HepG2 (cell line): ENCODE measurements around the gene HNRNPF. TPM values are rescaled to one million over a fixed set of nuclear protein-coding genes. Genes with fewer than 3 reads are reported as not detected.

Source experiments
- ARHGAP35 ChIP-seq: sonication (generic); formaldehyde crosslinking; IDR thresholded peaks from 2 replicates; pipeline ENCODE4 v1.9.0; 2022; ENCODE audit warnings: mild to moderate bottlenecking, inconsistent platforms, moderate library complexity, missing genetic modification reagents, borderline replicate concordance
- ATF7 ChIP-seq, 2 experiments: fragments of 450-650 bp in 1 of 2; sonication (generic) in 1 of 2; formaldehyde crosslinking in 1 of 2; IDR thresholded peaks; 2 replicates each; pipeline versions ENCODE4 v1.4.0 to v1.6.1; 2016 to 2020; ENCODE audit warnings: antibody characterized with exemption in 1 of 2, mild to moderate bottlenecking in 1 of 2, missing genetic modification reagents in 1 of 2
- BCLAF1 ChIP-seq: fragments of 450-650 bp; IDR thresholded peaks from 2 replicates; pipeline ENCODE4 v1.6.1; 2017; ENCODE audit warnings: mild to moderate bottlenecking
- BRD4 ChIP-seq: sonication (generic); formaldehyde crosslinking; IDR thresholded peaks from 2 replicates; pipeline ENCODE4 v1.4.0; 2020; ENCODE audit warnings: missing genetic modification reagents
- DNMT3B ChIP-seq: conservative IDR thresholded peaks from 2 replicates; pipeline ENCODE4 v1.6.1; 2016; ENCODE audit warnings: missing biosample characterization, control low read depth
- ETV6 ChIP-seq: sonication (generic); formaldehyde crosslinking; conservative IDR thresholded peaks from 2 replicates; pipeline ENCODE4 v1.4.0; 2020; ENCODE audit warnings: missing genetic modification reagents
- FLYWCH1 ChIP-seq: sonication (generic); formaldehyde crosslinking; IDR thresholded peaks from 2 replicates; pipeline ENCODE4 v1.8.1; 2023; ENCODE audit warnings: mild to moderate bottlenecking, missing genetic modification reagents
- FOSL2 ChIP-seq: sonication (generic); formaldehyde crosslinking; IDR thresholded peaks from 2 replicates; pipeline ENCODE4 v1.4.0; 2020; ENCODE audit warnings: missing genetic modification reagents
- GATAD2A ChIP-seq: IDR thresholded peaks from 2 replicates; pipeline ENCODE4 v1.6.1; 2016
- HNRNPUL1 ChIP-seq: fragments of 200-400 bp; formaldehyde crosslinking; IDR thresholded peaks from 2 replicates; pipeline ENCODE4 v1.6.1; 2017; ENCODE audit warnings: low read depth, mild to moderate bottlenecking, low read length, moderate library complexity
- HOXA5 ChIP-seq: sonication (generic); formaldehyde crosslinking; IDR thresholded peaks from 2 replicates; pipeline ENCODE4 v1.4.0; 2020; ENCODE audit warnings: missing genetic modification reagents
- HOXA7 ChIP-seq: sonication (generic); formaldehyde crosslinking; IDR thresholded peaks from 2 replicates; pipeline ENCODE4 v1.8.1; 2022; ENCODE audit warnings: mild to moderate bottlenecking, missing genetic modification reagents, moderate library complexity
- NCOA5 ChIP-seq: sonication (generic); formaldehyde crosslinking; IDR thresholded peaks from 2 replicates; pipeline ENCODE4 v1.4.0; 2020; ENCODE audit warnings: missing genetic modification reagents
- PCBP2 ChIP-seq: fragments of 200-400 bp; formaldehyde crosslinking; optimal IDR thresholded peaks from 2 replicates; pipeline ENCODE3; 2018; ENCODE audit warnings: low read length, low read depth; ENCODE audit not compliant: poor library complexity, severe bottlenecking
- SATB2 ChIP-seq: sonication (generic); formaldehyde crosslinking; IDR thresholded peaks from 2 replicates; pipeline ENCODE4 v1.5.0; 2020; ENCODE audit warnings: missing genetic modification reagents
- SMAD9 ChIP-seq: sonication (generic); formaldehyde crosslinking; IDR thresholded peaks from 2 replicates; pipeline ENCODE4 v1.5.1; 2020; ENCODE audit warnings: mild to moderate bottlenecking, missing genetic modification reagents
- TEF ChIP-seq: sonication (generic); formaldehyde crosslinking; IDR thresholded peaks from 2 replicates; pipeline ENCODE4 v1.5.0; 2020; ENCODE audit warnings: missing genetic modification reagents
- TFDP1 ChIP-seq: IDR thresholded peaks from 2 replicates; pipeline ENCODE4 v1.6.1; 2016; ENCODE audit warnings: missing compliant biosample characterization, missing genetic modification reagents, borderline replicate concordance
- ZBTB7B ChIP-seq: sonication (generic); formaldehyde crosslinking; IDR thresholded peaks from 2 replicates; pipeline ENCODE4 v1.4.0; 2020; ENCODE audit warnings: missing genetic modification reagents
- ZFP1 ChIP-seq: IDR thresholded peaks from 2 replicates; pipeline ENCODE4 v1.6.1; 2016
- ZKSCAN1 ChIP-seq: fragments of 150-350 bp; IDR thresholded peaks from 2 replicates; pipeline ENCODE4 v1.6.1; 2014; ENCODE audit warnings: low read length
- ZNF18 ChIP-seq: sonication (generic); formaldehyde crosslinking; IDR thresholded peaks from 2 replicates; pipeline ENCODE4 v1.8.0; 2022; ENCODE audit warnings: mild to moderate bottlenecking, missing genetic modification reagents; ENCODE audit not compliant: insufficient replicate concordance
- ZNF251 ChIP-seq: sonication (generic); formaldehyde crosslinking; IDR thresholded peaks from 2 replicates; pipeline ENCODE4 v1.9.0; 2021; ENCODE audit warnings: mild to moderate bottlenecking, missing genetic modification reagents
- ZNF337 ChIP-seq: sonication (generic); formaldehyde crosslinking; IDR thresholded peaks from 2 replicates; pipeline ENCODE4 v1.5.1; 2020; ENCODE audit warnings: missing genetic modification reagents, low read depth, mild to moderate bottlenecking, borderline replicate concordance
- ZNF431 ChIP-seq: sonication (generic); formaldehyde crosslinking; IDR thresholded peaks from 2 replicates; pipeline ENCODE4 v1.9.0; 2022; ENCODE audit warnings: missing genetic modification reagents, low read depth, mild to moderate bottlenecking, borderline replicate concordance
- ZNF468 ChIP-seq: sonication (generic); formaldehyde crosslinking; IDR thresholded peaks from 2 replicates; pipeline ENCODE4 v1.8.0; 2022; ENCODE audit warnings: mild to moderate bottlenecking, moderate library complexity, missing genetic modification reagents
- ZNF629 ChIP-seq: sonication (generic); formaldehyde crosslinking; conservative IDR thresholded peaks from 2 replicates; pipeline ENCODE4 v1.5.0; 2020; ENCODE audit warnings: missing genetic modification reagents
- ZZZ3 ChIP-seq: sonication (generic); formaldehyde crosslinking; IDR thresholded peaks from 2 replicates; pipeline ENCODE4 v1.4.0; 2020; ENCODE audit warnings: missing genetic modification reagents, mild to moderate bottlenecking, borderline replicate concordance
- polyA plus RNA-seq, 8 experiments: library from polyadenylated mRNA; depleted of rRNA in 3 of 8; stranded (reverse) in 7 of 8; unstranded in 1 of 8; fragments of >200 nt; fragmentation: Illumina TruSeq in 4 of 8; extraction: Trizol in 4 of 8; gene quantifications; 2 replicates each; pipeline versions ENCODE4 v1.2.1 to v1.2.3, GENCODE V29; 2011 to 2016; ENCODE audit warnings: low read depth in 4 of 8, missing spikeins in 1 of 8, mixed read lengths in 1 of 8; ENCODE audit not compliant: insufficient read depth in 1 of 8
- total RNA-seq, 5 experiments: library from RNA; depleted of rRNA; stranded (reverse); fragments of >200 nt; fragmentation: Illumina TruSeq; extraction: Trizol; gene quantifications; 2 replicates each; pipeline ENCODE4 v1.2.3, GENCODE V29; 2016; ENCODE audit warnings: low read depth in 1 of 5

The HNRNPF gene
- total and polyA plus RNA-seq, 2 of the 13 experiments (the other 11 are each of a cell fraction or from before 2014, with no cell fraction given): 166 to 308 TPM

DNA sequence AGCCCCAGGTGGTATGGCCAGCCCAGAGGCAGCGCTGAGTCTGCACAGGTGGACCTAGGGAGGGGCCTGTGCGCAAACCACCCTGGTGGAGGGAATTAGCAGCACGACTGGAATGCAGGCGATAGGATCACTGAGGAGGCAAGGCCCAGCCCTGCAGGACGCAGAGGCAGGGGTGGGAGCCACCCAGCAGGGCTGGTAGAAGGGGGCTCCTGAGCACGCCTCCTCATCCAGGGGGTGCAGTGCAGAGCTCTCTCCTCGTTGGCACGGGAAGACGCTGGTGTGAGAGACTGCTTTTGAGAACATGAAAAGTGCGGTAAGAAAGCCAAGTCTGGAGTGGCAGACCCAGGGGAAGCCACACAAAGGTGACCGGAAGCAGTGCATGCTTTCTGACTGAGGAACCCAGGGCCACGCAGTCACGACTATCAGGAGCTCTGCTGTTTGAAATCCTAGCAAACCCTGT, 31.5 kb downstream of the HNRNPF start (continued):
- TF ChIP-seq ZNF251 (CRISPR knock-in tag) (no peak), ZBTB7B (CRISPR knock-in tag) (no peak; the same call in 1 of the 2 replicates), ZNF468 (no peak), SATB2 (CRISPR knock-in tag) (no peak), HOXA5 (no peak), NCOA5 (CRISPR knock-in tag) (no peak), SMAD9 (CRISPR knock-in tag) (no peak), FOSL2 (CRISPR knock-in tag) (0 out of 2 replicates have a peak, but pooled peaks have one; percentile 16), GATAD2A (CRISPR knock-in tag) (no peak), DNMT3B (no peak), ZNF629 (no peak), BCLAF1 (no peak), HNRNPUL1 (no peak), FLYWCH1 (CRISPR knock-in tag) (no peak), BRD4 (CRISPR knock-in tag) (no peak), TFDP1 (CRISPR knock-in tag) (no peak), ZNF18 (no peak), ATF7 (IDR thresholded peaks at IDR 0.05) (no peak), ATF7 (CRISPR knock-in tag; IDR thresholded peaks at IDR 0.05) (peak; percentile 45; the same call in 1 of the 2 replicates), ETV6 (no peak), ARHGAP35 (CRISPR knock-in tag) (no peak; the same call in 1 of the 2 replicates), ZFP1 (no peak), ZNF431 (no peak), PCBP2 (no peak), ZKSCAN1 (no peak), ZZZ3 (CRISPR knock-in tag) (peak; percentile 70; the same call in 1 of the 2 replicates), ZNF337 (CRISPR knock-in tag) (no peak), HOXA7 (CRISPR knock-in tag) (no peak), TEF (CRISPR knock-in tag) (no peak)
